SIG-M5 treated with dmso at 0.1 percent for 504 hours (cell line): ENCODE measurements around the gene COL1A1.

Experiments used
- DNase-seq: peaks from one replicate; lab custom pipeline; 2025; ENCODE audit not compliant: unreplicated experiment; lab: John Stamatoyannopoulos, UW

Gene COL1A1

DNA sequence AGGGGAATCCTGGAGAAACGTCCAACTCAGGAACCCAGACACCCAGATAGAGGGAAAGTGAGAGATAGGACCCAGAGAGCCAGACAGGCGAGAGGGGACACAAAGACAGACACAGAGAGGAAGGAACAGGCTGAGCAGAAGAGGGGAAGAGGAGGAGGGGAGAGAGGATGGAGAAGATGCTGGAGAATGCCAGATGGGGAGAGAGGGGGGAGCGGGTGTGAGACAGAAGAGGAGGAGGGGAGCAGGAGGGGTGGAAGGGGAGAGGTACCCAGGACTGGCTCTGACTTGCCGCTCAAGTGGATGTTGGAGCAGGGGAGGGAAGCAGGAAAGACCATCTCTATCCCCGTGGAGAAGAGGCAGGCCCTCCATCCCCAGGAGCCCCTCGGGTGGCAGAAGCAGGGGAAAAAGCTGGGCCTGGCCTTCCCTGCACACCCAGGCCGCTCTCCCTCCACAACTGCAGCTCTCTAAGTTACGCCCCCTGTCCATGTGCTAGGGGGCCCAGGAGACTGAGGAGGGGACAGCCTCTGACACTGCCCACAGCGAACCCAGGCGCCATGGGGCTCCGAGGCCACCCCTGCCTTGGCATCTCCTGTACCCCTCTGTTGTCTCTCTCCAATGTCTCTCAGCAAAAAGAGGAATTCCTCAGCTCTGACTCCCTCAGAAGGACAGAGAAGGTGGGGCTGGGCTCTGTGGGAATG lies 55.8 kb downstream of the COL1A1 start:
- no peak for DNase-seq

DNA sequence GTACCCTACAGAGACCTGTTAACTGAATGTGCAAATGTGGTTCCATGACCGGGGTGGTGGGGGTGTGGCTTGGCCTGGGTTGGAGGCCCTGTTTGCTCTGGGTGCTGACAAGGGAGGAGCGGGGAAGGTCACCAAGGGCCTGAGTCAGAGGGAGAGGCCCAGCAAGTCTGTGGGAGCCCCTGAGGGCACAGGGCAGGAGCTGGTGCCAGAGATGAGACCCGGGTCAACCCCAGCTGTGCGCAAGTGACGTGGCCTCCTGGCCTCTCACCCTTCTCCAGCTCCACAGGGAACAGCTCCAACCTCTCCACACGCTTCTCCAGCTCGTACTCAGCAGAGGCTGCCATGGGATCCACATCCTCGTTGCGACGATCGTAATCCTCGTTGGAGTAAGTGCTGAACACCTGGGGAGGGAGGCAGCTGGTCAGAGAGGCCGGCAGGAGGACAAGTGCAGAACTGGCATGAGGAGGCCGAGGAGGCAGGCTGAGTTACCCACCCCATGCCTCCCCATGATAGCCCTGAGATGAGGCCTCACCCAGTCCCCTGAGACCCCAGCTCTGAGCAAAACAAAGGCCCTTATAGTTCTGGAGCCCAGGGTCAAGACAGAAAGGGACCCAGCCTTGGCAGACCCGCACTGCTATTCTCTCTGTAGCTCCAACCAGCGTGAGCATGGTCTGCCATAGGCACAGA lies 56.4 kb downstream of the COL1A1 start:
- no peak for DNase-seq

DNA sequence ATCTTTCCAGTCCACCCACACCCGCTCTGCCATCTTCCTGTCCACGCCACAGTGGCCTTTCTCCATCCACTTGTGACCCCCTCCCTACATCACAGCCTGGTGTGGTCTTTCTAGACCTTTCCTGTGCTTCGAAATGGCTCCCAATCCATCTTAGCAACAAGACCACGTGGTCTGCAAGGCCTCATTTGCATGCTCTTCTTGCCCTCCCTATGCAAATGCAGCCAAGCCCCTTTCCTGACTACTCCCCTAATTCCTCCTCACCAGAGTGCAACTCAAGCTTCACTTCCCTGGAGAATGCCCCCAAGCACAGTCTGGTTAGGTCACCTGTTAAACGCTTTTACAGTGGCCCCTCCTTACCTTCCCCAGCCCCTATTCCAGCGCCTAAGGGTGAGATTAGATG lies 57.1 kb downstream of the COL1A1 start:
- DNase-seq: no peak

DNA sequence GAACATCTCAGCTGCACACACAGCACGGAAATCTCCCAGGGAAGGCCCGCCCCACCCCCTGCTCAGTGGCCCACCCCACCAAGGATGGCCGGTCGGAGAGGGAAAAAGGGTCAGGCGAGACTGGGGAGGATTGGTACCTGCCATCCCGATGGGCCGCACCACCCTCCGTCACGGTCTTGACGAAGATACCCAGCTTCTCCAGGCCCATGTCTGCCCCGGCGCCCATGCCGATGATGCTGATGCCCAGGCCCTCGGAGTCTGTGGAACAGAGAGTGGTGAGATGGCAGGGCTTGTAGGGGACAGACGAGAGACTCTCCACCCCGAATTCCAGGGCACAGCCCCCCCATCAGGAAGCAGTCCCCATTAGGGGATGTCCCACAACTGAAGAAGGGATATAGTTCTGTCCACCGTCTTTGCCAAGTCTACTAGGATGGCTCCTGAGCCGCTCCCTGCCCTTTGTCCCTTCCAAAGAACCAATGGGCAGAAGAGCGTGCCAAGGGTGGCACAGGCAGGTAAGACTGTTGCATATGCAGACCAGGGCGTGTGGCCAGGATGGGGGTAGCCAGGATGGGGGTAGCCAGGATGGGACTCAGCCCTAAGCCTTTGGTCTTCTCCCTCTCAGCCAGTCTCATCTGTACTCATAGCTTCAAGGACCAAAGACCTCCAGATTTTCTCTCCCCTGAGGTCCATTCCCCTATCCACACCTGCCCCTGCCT lies 57.8 kb downstream of the COL1A1 start:
- no peak for DNase-seq

DNA sequence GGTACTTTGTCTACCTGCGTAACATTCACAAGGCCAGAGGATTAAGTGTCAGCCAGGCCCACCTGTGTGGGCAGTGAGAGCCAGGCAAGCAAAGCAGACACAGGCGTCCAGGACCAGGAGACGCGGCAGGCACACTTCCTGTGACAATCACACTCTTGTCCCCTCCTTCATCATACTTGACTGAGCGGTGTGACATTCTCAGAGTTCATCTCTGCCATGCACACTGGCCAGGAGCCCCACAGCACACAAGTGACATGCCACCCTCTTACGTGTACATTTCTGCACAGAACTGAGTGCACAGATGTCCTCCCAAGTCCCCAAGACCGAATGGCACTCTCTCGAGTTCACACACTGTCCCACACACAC lies 59.7 kb downstream of the COL1A1 start:
- no peak for DNase-seq

DNA sequence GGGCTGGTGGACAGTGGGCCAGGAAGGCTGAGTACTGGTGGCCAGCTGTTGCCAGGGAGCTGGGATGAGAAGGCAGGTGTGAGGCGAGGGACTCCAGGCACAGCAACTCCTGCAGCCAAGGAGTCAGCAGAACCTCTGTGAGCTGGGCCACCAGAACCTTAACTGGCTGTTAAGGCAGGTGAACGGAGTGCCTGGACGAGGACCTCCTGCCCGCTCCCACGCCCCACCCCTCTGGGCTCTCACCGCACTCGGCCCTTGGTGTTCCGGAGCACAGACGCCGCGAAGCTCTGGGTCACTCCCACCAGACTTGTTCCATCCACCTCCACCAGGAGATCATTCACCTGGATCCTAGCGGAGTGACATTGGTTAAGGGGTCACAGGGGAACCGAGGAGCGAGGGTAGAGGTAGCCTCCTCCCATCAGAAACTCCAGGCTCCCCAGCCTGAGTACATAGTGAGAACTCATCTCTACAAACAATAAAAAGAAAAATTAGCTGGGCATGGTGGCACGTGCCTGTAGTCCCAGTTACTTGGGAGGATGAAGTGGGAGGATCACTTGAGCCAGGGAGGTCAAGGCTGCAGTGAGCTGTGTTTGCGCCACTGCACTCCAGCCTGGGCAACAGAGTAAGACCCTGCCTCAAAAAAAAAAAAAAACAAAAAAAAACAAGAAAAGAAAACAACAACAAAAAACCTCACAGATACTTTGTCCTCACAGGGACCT lies 60.2 kb downstream of the COL1A1 start:
- DNase-seq: no peak

DNA sequence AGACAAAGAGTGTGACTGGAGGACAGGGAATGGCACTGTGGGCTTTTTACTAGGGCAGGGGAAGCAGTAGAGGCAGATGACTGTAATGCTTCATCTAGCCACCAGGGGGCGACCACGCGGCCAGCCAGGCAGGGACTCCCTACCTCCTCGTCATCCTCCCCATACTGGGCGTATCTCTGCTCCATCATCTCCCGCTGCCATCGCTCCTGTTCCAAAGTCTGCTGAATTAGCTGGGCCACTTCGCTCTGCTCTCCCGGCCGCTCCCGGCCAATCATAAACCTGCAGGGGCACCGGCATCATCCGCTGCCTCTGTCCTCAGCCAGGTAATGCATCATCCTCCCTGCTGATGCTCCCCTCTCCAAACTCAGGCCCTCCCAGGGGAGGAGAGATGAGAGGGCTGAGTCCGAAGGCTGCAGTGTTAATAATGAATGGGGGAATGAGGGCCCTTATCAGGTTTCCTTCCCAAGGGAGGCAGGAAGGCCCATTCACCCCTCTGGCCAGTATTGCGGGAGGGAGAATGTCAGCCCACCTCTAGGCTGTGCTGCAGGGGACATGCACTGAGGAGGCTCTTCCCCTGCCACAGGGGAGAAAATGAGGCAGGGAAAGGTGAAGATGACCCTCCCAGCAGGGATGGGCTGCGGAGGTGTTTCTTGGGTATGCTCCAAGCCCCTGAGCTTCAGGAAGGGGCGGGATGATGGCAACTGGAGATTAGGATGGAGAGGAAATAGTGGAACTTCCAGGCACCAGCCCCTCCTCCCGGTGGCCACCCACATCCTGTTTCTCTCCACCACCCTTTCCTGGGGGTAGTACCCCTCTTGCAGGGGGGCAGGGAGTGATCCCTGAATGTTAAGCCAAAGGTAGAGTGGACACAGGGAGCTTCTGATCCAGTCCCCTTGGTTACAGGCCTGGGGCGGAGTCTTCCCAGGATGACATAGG lies 61.2 kb downstream of the COL1A1 start:
- peak; percentile 78 for DNase-seq

DNA sequence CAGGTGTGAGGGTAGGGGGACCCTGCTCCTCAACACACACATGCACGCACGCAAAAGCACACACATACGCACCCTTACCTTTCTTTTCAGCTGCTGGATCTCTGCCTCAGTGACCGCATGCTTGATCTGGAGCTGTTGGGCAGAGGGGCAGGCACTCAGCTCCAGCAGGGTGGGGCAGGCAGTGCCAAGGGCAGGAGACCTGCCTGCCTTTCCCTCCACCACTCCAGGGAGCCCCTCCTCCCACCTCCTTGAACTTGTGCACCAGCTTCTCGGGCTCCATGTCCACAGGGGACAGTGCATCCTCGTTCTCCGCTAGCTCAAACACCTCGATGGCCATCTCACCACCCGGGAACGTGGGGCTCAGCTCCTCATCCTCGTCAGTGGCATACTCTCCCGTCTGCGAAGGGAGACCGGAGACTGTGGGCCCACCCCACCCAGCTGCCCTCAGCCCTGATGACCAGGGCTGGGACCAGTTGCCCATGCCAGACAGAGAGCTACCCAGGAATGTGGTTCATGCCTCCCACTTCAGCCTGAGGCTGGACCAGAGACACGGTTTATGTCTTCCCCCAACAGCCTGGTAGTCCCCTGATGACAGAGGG lies 62.1 kb downstream of the COL1A1 start:
- no peak for DNase-seq

DNA sequence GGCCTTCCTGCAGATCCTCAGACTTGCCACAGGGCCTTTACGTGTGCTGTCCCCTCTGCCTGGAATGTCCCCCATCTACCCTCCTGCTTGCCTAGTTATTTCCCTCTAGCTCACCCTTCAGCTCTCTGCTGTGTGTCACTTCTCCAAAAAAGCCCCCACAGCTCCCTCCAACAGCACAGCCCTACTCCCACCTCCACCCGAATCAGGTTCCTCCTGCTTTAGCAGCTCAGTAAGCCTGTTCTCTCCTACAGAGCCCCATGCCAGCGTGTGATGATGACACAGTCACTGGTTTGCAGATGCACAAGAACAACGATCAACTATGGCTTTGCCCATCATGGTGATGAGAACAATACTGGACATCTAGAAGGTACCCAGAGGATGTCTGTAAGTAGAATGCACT lies 64.4 kb downstream of the COL1A1 start:
- no peak for DNase-seq

DNA sequence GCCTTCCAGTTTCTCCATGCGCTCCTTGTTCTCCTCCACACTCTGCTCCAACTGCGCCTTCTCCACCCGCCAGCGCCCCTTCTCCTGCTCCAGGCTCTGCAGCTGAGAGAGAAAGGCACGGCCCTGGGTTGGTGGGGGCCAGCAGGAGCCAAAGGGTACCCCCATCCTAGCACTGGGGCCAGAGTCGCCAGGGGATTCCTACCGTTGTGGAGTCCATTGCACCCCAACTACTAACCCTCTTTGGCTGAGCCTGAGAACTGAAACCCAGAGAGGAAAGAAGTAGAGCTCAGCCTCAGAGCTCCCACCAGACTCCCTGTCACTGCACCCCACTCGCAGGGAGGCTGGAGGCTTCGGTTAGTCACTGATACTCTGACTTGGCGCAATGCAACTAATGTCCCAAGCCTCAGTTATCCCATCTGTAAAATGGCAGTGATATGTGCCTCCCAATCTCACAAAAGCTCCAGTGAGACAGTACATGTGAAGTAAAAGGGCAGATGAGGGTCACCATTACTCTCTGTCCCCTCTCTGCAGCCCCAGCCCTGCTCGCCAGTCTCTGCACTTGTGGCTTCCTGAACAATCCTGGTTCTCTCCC lies 65.2 kb downstream of the COL1A1 start:
- DNase-seq: no peak

DNA sequence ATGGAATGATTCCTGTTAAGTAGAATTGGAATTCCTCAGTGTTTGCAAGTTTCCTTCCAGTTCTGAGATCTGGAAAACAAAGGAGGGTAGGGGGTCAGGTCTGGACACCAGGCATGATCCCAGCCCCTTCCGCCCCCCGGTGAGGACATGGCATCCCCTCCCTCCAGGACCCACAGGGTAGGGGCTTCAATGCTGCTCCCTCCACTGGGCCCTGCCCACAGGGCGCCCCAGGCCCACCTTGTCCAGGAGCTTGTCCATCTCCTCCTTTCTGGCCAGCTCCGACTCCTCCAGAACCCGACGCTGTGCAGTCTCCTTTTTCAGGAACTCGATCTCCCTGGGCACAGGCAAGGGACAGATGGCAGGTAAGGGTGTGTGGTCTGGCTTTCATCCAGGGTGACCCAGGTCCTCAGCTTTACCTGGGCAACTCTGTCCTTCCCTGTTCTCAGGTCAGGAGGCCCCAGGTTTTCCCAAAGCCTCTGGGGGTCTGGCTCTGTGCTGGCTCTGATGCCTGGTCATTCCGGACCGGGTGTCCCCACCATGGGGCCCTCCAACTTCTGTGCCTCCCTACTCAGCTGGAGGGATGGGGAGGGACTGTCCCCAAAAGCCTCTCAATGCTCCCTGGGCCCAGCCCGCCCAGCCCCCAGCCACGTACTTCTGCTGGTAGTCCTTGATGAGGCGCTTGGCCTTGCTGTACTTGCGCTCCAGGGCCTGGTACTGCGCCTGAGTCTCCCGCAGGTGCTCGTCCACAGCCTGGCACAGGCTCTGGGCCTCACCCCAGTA lies 65.9 kb downstream of the COL1A1 start:
- DNase-seq: no peak

DNA sequence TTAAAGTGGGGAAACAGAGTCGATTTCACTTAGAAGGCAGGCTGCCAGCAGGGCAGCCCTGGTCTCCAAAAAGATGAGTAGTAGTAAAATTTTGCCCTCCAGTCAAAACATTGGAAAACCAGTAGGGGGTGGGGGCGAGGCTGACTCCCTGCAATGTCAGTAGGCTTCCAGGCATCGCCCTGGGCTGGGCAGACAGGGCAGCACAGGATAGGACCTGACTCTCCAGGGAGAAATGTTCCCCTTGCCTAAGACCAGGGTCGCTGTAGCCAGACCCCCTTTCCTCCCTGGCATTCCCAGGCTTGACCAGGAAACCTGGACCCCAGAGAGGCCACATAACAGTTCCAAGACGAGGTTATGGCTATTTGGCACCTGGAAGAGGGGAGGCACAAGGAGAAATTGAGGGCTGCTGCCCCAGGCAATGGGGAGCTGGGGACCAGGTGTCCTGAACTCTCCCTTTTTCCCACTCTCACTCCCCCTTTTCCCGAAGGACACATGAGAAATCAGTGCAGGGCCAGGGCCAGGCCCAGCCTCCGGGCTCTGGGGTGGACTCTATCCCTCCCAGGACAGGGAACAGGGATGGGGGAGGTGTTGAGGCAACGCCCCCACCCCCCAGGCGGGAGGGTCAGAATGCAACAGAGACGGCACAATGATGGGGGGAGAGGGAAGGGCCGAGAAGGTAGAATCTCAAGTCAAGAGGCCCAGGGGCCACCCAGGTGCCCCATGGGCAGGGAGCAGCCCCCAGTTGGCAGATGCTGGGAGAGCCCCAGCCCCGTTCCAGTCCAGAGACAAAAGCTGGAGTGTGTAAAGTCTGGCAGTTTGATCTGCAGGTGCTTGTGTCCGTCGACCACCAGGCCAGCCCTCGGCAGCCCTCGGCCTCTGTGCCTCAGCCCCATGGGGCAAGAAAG lies 67.0 kb downstream of the COL1A1 start:
- no peak for DNase-seq

DNA sequence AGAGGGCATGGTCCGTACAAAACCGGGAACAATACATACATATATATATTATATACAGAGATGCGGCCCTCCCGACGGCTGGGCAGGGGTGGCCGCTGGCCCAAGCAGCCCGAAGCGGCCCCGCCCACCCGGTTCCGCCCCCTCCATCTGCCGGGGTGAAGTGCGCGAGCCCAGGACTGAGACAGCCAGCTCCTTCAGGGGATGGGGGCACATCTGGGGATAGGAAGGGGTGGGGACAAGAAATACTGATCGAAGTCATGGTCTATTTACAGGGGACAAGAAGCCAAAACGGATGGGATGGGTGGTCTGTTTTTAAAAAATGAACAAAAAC lies 67.7 kb downstream of the COL1A1 start:
- no peak for DNase-seq
